HFFc6 (cell line): ENCODE measurements around the gene CCDC77. TPM values are rescaled to one million over a fixed set of nuclear protein-coding genes. Genes with fewer than 3 reads are reported as not detected.

ENCODE experiments used
- DNase-seq: peaks from one replicate; pipeline ENCODE4 v3.0.0-alpha.2; 2018
- H3K27ac Mint-ChIP-seq: 2 replicates; pipeline ENCODE4 v1.8.0; 2020; ENCODE audit warnings: mild to moderate bottlenecking, mixed read lengths
- H3K27me3 Mint-ChIP-seq: 2 replicates; pipeline ENCODE4 v1.8.0; 2021; ENCODE audit warnings: mild to moderate bottlenecking, moderate library complexity, mixed read lengths; ENCODE audit not compliant: insufficient read depth
- H3K36me3 Mint-ChIP-seq: 2 replicates; pipeline ENCODE4 v1.8.0; 2021; ENCODE audit warnings: low read depth, mixed read lengths
- H3K4me1 Mint-ChIP-seq: 2 replicates; pipeline ENCODE4 v1.8.0; 2020; ENCODE audit warnings: low read depth, mixed read lengths
- H3K4me3 Mint-ChIP-seq: 2 replicates; pipeline ENCODE4 v1.8.0; 2020; ENCODE audit warnings: mild to moderate bottlenecking, moderate library complexity, mixed read lengths
- H3K9me3 Mint-ChIP-seq: 2 replicates; pipeline ENCODE4 v1.8.0; 2020; ENCODE audit warnings: mild to moderate bottlenecking, mixed read lengths
- CTCF ChIP-seq: fragments of 200-600 bp; sonication (generic); IDR thresholded peaks from 2 replicates; pipeline ENCODE4 v1.5.0; 2021; ENCODE audit warnings: antibody characterized with exemption, mild to moderate bottlenecking
- total RNA-seq, 6 experiments: library from RNA; stranded (reverse); fragmentation: NEBNext Ultra II Directional; extraction: Animal tissue kit (Norgen Biotek cat#: 25700); gene quantifications; 2 replicates in 1 of 6; 3 replicates in 5 of 6; pipeline ENCODE4 v1.2.3, GENCODE V29; 2021

The CCDC77 gene
- total RNA-seq, 6 experiments from 2014 or later, result 7.7 to 12.6 (median 11.6) TPM

GRCh38 chr12:386651-387050 is 14.8 kb upstream of the CCDC77 start:
- peak; percentile 36 for DNase-seq
- no peaks in the 10 kb centered on the region; the same call in 1 of the 2 replicates for H3K27me3 Mint-ChIP-seq
- H3K36me3 Mint-ChIP-seq, result peaks cover 34% of the 10 kb centered on the region
- TF ChIP-seq CTCF, result no peak
- no peaks in the 10 kb centered on the region for H3K9me3 Mint-ChIP-seq
- H3K27ac Mint-ChIP-seq, result peak overlapping the region; percentile 24; the same call in 1 of the 2 replicates
- H3K4me1 Mint-ChIP-seq, result peaks cover 26% of the 10 kb centered on the region
- peak overlapping the region; percentile 94 for H3K4me3 Mint-ChIP-seq

- no peaks in the 10 kb centered on the region; the same call in none of the 2 replicates for H3K27me3 Mint-ChIP-seq
- TF ChIP-seq CTCF, result no peak
- peaks cover 31% of the 10 kb centered on the region for H3K36me3 Mint-ChIP-seq
- no peaks in the 10 kb centered on the region for H3K9me3 Mint-ChIP-seq
- H3K4me3 Mint-ChIP-seq, result peak overlapping the region; percentile 94
- peaks cover 26% of the 10 kb centered on the region for H3K4me1 Mint-ChIP-seq
- DNase-seq, result no peak
- H3K27ac Mint-ChIP-seq, result peak overlapping the region; percentile 100
Observed at GRCh38 chr12:388012-388411, 13.4 kb upstream of the CCDC77 start.

GRCh38 chr12:388541-389141 is 12.8 kb upstream of the CCDC77 start:
- TF ChIP-seq CTCF, result no peak
- Mint-ChIP-seq H3K36me3 (peaks cover 27% of the 10 kb centered on the region), H3K4me3 (peak overlapping the region; percentile 94), H3K9me3 (no peaks in the 10 kb centered on the region), H3K4me1 (peaks cover 26% of the 10 kb centered on the region), H3K27me3 (no peaks in the 10 kb centered on the region; the same call in none of the 2 replicates), H3K27ac (peak overlapping the region; percentile 100)
- DNase-seq, result no peak

GRCh38 chr12:389142-390096 is 12.0 kb upstream of the CCDC77 start, which contains the start of gene KDM5A:
Gene KDM5A, minus strand, starts transcription at chr12:389320. Its CDS starts 229 bp downstream, at chr12:389091.
- H3K4me1 Mint-ChIP-seq, result peaks cover 26% of the 10 kb centered on the region
- H3K27me3 Mint-ChIP-seq, result no peaks in the 10 kb centered on the region; the same call in none of the 2 replicates
- peak within 1 kb of the TSS; percentile 94 for H3K4me3 Mint-ChIP-seq

More at GRCh38 chr12:389142-390096, 12.0 kb upstream of the CCDC77 start, which contains the start of gene KDM5A:
- TF ChIP-seq CTCF, result peak; percentile 59
- no peaks in the 10 kb centered on the region for H3K9me3 Mint-ChIP-seq
- peak; percentile 91 for DNase-seq
- H3K27ac Mint-ChIP-seq, result peak within 1 kb of the TSS; percentile 100
- peaks cover 20% of the 10 kb centered on the region for H3K36me3 Mint-ChIP-seq
